ENCODE data around the gene HSPA1A.
A peak's percentile ranks its signal among the peaks of the same experiment; 100 is the strongest.
"Not testable (repeated sequence)": the region's sequence is repeated elsewhere in the genome, so short reads cannot be mapped to it uniquely, and the experiment has no call there.

HSPA1A gene

DNA sequence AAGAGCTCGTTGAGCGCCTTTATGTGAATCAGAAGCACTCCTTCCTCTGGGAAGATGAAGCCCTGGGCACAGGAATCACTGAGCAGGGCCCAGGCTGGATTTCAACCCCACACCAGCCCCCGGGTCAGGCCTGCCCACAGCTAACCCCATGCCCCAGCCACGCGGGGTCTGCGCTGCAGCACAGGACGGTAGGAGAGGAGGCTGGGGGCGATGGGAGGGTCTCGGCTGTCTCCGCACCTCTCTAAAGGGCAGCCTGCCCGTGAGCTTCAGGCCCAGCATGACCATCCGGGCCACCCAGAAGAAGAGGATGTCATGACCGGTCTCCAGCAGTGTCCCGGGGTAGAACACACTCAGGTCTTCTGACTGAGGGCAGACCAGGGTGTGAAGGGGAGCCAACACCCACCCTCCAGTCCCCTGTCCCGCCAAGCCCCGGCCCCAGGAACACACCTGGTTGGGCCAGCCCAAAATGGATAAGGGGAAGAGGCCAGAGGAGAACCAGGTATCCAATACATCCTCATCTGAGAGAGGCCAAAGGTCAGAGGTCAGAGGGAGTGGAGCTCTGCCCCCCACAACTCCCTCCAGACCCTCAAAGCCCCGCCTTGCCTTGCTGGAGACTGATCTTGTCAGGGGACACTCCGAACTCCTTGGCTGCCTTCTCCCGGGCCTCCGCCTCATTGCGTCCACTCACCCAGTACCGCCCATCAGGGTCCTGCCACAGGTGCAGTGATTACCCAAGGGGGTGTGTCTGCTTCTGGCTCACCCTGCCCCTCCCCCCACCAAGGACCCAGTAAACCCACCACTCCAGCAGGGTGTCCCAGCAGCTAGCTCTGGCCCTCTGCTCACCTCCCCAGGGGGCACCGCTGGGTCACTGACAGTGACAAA lies 33.9 kb upstream of the HSPA1A start:
- DNase-seq, result no peak

DNA sequence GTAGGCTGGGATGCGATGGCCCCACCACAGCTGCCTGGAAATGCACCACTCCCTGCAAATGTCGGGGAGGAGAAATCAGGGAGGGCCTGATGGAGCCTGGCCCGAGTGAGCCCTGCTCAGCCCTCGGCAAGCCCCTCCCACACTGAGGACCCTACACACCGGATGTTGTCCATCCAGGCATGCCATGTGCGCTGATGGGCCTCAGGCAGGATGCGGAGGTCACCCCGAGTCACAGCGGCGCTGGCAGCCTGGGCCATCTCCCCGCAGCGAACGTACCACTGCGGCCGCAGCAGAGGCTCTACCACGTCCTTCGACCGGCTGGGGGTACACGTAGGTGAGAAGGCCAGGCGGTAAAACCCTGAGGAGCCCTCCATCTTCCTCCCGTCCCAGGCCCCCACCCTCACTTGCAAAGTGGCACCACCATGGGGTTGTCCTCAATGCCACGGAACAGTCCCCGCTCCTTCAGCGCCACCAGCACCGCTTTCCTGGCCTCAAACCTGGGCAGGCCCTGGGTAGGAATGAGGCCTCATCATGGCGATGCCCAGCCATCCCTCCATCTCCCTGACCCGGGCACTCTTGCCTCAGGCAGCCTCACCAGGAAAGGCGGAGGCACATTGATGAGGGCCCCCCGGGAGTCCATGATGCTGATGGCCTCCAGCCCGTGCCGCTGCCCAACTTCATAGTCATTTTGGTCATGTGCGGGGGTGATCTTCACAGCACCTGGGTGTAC lies 33.1 kb upstream of the HSPA1A start:
- no peak for DNase-seq

- no peak for DNase-seq
Measured at GRCh38 chr6:31784098-31784925, 31.0 kb upstream of the HSPA1A start.

DNA sequence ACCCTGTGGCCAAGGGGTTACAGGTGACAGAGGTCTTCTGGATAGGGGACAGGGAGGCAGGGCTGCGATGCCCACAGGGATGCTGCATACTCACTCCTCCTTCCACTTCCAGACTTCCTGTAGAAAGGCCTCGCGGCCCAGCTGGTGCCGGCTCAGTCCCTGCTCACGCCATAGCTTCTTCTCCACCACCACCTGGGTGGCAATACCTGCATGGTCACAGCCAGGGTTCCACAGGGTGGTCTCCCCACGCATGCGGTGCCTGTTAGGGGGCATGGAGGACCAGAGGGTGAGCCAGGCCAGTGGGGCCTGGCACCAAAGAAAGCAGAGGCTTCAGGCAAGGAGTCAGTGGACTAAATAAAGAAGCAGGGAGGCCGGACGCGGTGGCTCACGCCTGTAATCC lies 29.9 kb upstream of the HSPA1A start:
- no peak for DNase-seq

GRCh38 chr6:31791324-31792089 lies 23.8 kb upstream of the HSPA1A start:
- DNase-seq, result peak; percentile 64

DNA sequence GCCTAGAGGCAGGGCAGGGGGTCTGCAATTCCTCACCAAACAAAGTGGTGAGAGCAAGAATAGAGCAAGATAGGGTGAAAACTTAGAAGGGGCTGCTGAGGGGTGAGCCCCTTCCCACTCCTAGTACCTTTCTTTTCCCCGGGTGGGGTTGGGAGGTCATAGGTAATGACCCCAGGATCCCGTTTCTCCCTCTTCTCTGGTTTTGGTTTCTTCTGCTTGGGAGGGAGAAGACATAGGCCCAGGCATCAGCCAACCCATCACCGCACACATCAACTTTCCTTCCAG lies 23.3 kb upstream of the HSPA1A start:
- no peak for DNase-seq

DNA sequence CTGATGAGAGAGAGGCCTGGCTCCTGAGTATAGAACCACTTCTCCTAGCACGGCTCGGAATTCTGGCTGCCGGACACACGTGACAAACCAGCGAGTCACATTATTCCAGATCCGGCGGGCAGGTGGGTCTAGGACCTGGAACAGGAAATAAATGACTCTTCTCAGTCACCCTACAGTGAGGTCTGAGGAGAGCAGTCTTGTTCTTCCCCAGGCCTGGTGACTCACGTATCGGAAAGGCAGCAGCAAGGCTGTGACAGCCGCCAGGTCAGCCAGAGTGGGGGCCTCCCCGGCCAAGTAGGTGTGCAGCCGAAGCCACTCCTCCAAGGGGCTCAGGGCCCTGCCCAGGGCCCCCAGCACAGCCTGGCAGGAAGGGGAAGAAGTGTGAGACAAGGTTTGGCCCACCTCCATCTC lies 22.6 kb upstream of the HSPA1A start:
- no peak for DNase-seq

DNA sequence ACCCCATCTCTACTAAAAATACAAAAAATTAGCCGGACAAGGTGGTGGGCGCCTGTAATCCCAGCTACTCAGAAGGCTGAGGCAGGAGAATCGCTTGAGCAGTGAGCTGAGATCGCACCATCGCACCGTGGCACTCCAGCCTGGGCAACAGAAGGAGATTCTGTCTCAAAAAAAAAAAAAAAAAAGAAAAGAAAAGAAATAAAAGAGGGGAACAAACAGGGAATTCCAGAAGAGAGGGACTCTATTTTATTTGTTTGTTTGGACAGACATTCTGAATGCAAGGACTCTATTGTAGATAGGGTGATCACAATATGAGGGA lies 21.5 kb upstream of the HSPA1A start:
- not testable (repeated sequence) for DNase-seq

DNA sequence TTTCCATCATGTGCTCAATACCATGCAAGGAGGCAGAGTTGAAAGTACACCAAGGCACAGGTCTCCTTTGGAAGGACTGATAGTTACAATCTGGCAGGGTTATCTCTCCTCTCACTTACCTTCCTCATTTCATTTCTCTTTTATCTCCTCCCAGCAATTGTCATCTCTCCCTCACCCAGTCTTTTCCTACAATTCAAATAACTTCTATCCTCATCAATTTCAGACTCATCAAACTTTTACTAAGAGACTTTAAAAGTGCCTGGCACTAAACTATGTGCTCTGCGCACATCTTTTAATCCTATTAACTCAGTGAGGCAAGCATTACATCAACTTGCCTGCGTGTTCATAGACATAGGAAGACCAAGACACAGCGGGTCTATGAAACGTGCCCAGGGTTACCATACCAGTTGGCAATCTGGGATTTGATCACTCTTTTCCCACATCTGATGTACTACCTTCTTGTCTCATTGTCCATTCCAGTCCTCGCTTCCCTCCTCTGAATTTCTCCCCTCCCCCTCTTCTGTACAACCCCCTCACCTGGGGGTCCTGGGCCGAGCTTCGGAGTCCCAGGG lies 21.0 kb upstream of the HSPA1A start:
- peak; percentile 64 for DNase-seq

DNA sequence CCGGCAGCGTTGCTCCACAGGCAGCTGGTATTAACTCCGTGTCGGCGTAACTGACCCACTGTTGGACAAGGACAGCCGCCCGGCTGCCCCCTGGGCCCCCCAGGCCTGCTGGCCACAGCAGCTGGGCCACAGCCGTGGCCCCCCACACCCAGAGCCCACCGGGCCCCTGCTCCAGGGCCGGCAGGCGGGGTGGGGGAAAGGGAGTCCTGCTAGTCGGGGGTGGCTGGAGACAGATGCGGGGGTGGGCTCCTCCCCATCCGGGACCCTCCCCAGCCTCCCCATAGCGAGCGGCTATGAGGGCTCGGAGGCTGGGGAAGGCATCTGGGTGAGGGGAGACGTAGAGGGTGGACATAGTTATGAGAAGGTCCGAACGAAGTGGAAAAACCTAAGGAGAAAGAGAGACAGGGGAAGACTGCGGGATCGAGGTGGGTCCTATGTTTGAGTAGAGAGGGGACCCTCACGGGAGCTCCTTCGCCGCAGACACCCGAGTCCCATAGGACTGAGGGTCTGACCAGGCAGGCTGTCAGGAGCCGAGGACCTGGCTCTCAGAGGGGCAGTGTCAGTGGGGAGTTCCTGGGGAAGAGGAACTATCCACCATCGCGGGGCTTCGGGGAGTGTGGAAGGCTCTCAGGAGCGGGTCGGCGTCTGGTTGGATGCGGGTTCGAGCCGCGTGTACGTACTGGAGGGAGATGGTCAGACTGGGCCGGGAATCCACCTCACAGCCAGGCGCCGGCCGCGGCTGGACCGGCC lies 20.3 kb upstream of the HSPA1A start:
- DNase-seq, result peak; percentile 66

DNA sequence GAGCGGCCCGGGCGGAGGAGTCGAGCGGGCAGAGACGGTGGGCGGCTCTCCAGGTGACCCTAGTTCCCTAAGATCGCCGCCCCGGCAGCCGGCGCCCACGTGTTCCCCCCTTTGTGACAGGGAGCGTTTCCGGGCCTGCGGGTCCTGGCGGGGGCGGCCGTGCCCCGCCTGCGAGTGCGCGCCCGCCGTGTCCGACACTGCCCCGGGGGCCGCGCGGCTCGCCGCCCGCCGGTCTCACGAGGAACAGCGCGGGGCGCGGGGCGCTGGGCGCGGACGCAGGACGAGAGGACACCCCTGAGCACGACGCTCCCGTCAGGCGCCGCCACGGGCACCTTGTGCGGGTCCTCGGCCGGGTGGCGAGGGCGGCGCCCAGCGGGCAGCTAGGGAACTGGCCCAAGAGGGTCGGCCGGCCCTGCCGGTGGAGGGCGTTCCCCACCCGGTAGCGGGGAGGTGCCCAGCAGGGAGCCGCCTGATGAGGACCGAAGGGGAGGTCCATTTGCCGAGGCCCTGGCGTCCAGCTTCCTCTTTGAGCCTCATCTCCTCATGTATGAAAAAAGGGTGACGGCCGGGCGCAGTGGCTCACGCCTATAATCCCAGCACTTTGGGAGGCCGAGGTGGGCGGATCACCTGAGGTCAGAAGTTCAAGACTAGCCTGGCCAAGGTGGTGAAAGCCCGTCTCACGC lies 19.6 kb upstream of the HSPA1A start, which contains the start of gene VARS1:
Gene VARS1, minus strand, starts transcription at position 137 of the 683 bp plus-strand sequence. CDS start 535 bp downstream, outside the sequence.
- DNase-seq, result peak; percentile 96

DNA sequence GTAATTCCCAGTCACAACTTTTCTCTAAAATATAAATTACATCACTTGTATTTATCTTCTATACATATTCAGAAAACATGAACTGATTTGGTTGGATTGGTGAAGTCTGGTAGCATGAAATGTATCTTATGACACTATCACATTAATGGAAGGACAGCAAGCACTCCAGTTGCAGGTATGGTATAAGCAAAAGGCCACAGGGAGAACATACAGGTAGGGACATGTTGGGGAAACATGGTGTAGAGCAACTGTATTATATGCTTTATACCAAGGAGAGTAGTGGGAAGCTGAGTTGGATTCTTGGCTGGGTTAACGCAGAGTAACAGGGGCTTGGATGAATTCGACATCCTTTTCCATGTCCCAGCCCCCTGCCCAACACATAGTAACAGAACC lies 18.4 kb upstream of the HSPA1A start:
- no peak for DNase-seq

DNA sequence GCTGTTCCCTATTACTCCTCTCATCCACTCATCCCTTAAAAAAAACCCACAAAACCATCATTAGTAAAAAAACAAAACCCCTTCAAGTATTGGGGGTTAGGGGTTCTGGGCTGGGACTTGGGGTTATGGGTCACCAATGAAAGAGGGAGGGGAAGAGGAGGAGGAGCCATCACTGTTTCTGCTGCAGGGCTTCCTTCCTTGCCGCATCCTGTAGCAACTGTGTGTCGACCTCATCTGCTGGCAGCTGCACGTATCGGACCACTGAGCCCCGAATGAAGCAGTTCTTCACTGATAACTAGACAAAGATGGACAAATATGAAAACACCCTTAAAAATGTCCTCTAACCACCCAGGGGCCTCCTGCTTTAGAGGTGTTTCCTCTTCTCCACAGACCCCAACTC lies 17.8 kb upstream of the HSPA1A start:
- no peak for DNase-seq

GRCh38 chr6:31799781-31800180 lies 15.6 kb upstream of the HSPA1A start:
- no peak for DNase-seq

DNA sequence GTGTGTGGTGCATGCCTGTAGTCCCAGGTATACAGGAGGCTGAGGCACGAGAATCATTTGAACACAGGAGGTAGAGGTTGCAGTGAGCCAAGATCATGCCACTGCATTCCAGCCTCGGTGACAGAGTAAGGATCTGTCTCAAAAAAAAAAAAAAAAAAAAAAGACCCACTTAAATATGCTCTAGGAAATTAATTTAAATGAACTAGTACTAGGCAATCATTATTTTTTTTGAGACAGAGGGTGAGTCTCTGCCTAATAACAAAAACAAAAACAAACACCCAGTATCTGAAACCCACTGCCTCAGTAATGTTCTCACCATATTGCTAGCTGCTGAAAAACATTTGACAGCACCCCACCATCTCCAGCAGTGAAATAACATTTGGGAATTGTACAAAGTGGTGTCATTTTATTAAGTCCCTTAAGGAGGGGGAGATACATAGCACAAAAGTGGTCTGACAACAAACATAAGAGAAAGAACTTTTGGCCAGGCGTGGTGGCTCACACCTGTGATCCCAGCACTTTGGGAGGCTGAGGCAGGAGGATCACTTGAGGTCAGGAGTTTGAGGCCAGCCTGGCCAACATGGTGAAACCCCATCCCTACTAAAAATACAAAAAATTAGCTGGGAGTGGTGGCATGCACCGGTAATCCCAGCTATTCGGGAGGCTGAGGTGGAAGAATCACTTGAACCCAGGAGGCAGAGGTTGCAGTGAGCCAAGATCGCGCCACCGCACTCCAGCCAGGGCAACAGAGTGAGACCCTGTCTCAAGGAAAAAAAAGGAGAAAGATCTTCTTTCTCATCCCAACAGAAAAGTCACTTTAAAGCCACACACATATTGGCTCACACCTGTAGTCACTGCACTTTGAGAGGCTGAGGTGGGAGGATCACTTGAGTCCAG lies 14.1 kb upstream of the HSPA1A start:
- not testable (repeated sequence) for DNase-seq

DNA sequence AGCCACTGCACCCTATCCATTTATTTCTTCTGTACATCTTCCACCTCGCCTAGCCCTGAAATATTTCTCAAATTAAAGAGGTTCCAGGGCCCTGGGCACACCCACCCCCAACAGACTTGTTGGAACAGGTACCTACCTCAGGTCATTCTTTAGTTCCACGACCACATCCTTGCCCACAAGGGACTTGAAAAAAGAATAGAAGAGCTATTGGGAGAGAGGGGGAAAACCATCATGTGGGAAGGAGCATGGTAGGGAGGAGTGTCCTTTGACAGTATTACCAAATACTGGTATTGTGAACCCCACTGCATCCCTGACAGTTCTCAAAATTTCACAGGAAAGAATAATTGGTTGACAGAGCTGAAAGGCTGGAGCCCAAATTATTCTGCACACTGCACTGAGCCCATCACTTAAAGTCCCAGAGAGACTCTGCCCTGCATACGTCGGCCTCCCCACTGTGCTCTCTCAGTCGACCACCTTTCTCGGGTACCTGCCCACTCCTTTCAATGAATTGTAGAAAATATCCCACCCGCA lies 9.3 kb upstream of the HSPA1A start:
- DNase-seq, result peak; percentile 45

DNA sequence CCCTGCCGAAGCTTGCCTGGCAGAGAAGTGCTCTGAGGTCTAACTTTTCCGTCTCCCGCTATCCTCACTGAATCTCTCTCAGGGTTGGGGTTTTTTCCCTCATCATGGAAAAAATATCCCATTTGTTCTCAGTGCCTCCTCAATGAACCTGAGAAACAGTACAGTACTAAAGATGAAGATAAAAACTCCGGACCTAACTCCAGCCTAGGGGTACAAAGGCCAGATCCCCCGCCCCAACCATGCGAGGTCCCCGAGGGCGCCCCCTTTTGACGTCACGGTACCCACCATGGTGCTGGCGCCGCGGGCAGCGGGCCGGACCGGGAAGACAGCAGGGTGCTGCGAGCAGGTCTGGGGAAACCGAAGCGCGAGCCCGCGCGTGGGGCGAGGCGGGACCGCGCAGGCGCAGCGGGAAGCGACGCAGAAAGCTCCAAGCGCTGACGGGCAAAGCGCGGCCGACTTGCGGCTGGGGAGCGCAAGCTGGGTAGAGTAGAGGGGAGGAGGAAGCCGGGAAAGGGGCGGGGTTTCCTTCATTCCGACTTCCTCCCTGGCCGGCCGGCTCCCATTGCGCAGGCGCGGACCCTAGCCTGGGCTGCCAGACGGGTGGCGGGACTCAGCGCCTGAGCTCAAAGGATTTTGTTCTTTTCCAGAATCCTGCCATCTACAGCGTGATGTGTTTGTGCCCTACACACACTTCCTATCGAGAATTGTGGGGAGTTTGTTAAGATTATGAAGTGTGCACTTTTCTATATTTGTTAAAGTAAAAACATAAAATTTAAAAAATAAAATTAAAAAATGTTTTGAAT lies 8.7 kb upstream of the HSPA1A start, which contains the start of gene LSM2:
Gene LSM2, minus strand, starts transcription at position 497 of the 803 bp plus-strand sequence. Its CDS starts 209 bp downstream, at position 288.
- peak; percentile 98 for DNase-seq

- DNase-seq, result not testable (repeated sequence)
Measured at GRCh38 chr6:31808599-31808998, 6.7 kb upstream of the HSPA1A start.

GRCh38 chr6:31811645-31812044 lies 3.7 kb upstream of the HSPA1A start:
- DNase-seq, result no peak
